Ramos (cell line): ENCODE data around the gene IL17F.

ENCODE experiments used
- in situ Hi-C: fragments of 300-500 bp; cut with MboI; formaldehyde crosslinking; loops from one replicate; pipeline ENCODE4 v1.14.3; 2022; ENCODE audit warnings: low sequenced_read_pairs; ENCODE audit not compliant: unreplicated experiment

IL17F gene

DNA sequence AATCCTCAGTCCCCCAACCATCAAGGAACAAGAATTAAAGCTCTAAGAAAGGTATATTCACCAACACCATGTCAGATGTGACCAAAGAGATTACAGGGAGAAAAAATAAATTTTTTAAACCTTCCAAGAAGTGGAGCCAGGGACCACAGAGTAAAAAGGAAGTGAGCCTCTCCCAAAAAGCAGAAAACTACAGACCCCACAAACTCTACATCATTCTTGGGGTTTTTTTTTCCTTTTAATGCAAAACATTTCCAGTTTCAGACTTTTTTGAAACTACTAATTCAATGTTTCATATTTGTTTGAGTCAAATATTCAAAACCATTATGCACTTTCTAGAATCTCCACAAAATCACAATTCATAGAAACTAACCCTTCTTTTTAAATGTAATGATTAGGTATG lies 6.8 kb upstream of the IL17F start:
- in situ Hi-C loops, result no loop called here

- in situ Hi-C loops, result no loop called here
Observed at GRCh38 chr6:52249078-52249477, 4.8 kb upstream of the IL17F start.

GRCh38 chr6:52245425-52245824 lies 1.1 kb upstream of the IL17F start:
- in situ Hi-C loops, result no loop called here

DNA sequence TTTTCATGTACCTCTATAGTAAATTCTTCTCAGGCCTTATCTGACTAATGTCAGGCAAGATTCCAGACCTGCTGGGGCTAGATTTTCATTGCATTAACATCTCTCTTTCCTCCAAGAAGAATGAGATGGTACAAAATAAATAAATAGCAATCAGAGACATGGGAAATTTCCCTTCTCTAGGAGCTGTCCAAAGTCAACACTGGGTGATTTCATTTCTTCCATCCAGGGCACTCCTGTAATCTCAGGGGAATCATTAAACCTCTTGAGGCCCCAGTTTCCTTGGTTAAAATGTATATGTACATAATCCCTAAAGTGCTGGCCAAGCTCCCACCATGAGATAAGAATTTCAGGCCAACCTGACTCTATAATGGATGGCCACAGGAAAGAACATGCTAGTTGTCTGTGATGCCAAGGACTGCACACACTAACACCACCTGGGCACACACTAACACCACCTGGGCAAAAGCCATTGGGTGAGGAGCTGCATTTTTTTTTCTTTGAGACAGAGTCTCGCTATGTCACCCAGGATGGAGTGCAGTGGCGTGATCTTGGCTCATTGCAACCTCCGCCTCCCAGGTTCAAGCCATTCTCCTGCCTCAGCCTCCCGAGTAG lies 912 bp downstream of the IL17F start:
- in situ Hi-C loops, result no loop called here

- in situ Hi-C loops, result no loop called here
Observed at GRCh38 chr6:52241819-52242218, 2.5 kb downstream of the IL17F start.

- in situ Hi-C loops, result no loop called here
Observed at GRCh38 chr6:52233975-52234823, 10.1 kb downstream of the IL17F start.

DNA sequence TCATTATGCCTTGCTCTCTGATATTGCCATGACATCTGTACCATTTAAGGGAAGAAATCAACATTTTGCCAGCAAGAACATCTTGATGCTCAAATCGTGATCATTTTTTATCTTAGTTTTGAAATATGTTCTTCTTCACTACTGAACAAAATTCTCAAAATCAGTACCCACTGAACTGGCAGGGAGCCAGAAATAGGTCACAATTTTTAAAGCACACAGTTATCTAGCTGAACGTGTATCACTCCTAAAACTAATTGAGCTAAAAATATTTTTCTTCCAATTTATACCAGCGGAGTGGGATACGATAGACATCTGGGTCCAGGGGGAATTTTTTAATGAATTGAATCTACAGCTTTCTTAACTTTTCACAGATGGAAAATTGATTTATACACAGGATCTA lies 11.3 kb downstream of the IL17F start:
- in situ Hi-C loops, result no loop called here

- in situ Hi-C loops, result no loop called here
Observed at GRCh38 chr6:52231406-52232127, 12.7 kb downstream of the IL17F start.

DNA sequence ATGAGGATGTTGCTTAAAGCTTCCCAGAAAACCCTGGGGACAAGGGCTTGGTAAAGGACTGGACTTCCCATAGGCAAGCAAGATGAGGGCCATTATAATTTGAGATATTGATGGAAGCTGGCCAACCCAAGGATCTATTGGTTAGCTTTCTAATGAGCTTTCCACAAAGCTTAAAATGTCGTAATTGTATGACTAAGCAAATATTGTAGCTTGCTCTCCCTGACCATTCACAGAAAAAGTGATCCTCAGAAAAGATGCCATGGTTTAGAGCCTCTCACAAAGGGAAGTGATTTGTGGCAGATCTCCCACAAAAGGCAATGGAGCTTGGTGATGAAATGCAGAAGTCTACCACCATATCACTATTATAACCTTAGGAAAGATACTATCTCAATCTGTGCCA lies 13.6 kb downstream of the IL17F start:
- in situ Hi-C loops, result no loop called here

GRCh38 chr6:52227495-52227894 lies 16.8 kb downstream of the IL17F start:
- in situ Hi-C loops, result no loop called here

DNA sequence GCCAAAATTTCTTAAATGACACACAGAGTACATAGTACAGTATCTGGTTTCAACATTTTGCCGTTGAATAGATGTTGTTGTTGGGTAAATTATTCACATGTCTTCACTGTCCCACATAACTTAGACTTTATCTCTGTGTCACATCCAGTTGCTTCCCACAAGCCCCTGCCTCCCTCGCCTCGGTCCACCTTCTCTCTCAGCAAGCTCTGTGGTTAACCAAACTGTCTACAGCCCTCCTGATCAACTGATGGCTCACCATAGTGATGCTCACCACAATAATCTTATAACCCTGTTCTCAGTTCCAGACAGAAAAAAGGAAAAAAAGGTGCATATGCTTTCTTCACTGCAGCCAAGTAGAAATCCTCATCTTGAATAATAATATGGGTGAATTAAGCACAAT lies 23.0 kb downstream of the IL17F start:
- in situ Hi-C loops, result no loop called here

- in situ Hi-C loops, result no loop called here
Observed at GRCh38 chr6:52217761-52218160, 26.5 kb downstream of the IL17F start.

- in situ Hi-C loops, result no loop called here
Observed at GRCh38 chr6:52216932-52217575, 27.2 kb downstream of the IL17F start.

DNA sequence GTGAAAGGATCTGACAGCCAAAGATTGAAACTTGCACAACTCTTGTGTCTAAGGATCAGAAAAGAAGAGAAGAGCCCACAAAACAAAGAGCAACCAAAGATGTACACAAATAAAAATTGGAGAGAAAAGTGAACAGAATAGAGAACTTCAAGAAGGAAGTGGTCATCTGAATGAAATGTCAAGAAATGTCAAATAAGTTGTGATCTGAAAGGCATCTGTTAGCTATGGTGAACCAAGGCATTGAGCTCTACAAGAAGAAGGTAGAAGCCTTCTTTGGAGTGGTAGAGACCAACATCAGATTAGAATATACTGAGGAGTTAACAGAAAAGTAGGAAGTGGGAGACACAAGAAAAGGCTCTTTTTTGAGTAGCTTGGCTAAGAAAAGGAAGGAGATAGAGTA lies 28.5 kb downstream of the IL17F start:
- in situ Hi-C loops, result no loop called here

- in situ Hi-C loops, result no loop called here
Observed at GRCh38 chr6:52213127-52213526, 31.2 kb downstream of the IL17F start.

DNA sequence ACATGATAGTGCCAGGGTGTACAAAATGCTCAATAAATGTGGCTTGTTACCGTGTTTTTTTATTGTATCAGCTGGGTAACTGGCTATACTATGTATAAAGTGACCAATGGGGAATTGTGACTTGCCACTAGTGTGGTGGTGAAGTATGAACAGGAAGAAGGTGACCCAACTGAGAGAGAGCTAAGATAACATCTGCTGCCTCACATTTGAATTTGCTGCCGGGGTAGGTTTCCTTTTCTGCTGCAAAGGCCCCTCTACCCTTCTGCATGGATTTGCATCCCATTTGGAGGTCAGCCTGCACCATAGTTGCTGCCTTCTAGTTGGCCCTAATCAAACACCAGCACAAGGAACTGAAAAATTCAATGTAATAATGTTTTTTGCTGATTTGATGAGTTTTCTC lies 34.1 kb downstream of the IL17F start:
- in situ Hi-C loops, result no loop called here

- in situ Hi-C loops, result no loop called here
Observed at GRCh38 chr6:52209770-52210169, 34.5 kb downstream of the IL17F start.

- in situ Hi-C loops, result no loop called here
Observed at GRCh38 chr6:52208612-52209011, 35.7 kb downstream of the IL17F start.

GRCh38 chr6:52207066-52207465 lies 37.2 kb downstream of the IL17F start:
- in situ Hi-C loops, result no loop called here

DNA sequence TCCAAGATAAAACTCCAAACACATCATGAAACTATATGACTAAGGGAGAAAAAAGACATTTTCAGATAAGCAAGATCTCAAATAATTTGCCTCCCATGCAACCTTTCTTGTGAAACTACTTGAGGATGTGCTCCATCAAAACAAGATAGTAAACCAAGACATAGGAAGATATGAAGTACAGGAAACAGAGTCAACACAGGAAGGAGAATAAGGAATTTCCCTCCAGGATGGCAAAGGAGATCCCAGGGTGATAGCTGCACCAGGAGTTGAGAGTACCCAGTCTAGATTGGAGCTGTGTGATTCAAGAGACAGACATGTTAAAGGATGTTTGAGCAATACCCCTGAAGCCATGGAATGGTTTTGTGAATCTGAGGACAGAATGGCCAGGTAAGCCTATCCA lies 42.8 kb downstream of the IL17F start:
- in situ Hi-C loops, result no loop called here

GRCh38 chr6:52201046-52201445 lies 43.3 kb downstream of the IL17F start:
- in situ Hi-C loops, result no loop called here
